IMR-90 (cell line): ENCODE measurements around the gene CARD14. TPM values are rescaled to one million over a fixed set of nuclear protein-coding genes. Genes with fewer than 3 reads are reported as not detected.

Experiments used
- ATAC-seq: fragments of 200-7000 bp; cut with Tn5 transposase; 2 replicates; pipeline ENCODE4 v1.9.1; 2020; ENCODE audit warnings: low read depth, mild to moderate bottlenecking, moderate library complexity
- BruUV-seq: library from RNA; stranded (reverse); fragments of 400-500 nt; replicated peaks from 2 replicates; lab custom pipeline; 2021; lab: Mats Ljungman, UMichigan
- CTCF ChIA-PET: fragments of 300-600 bp; formaldehyde crosslinking; extraction: SDS; loops from one replicate; lab custom pipeline; 2021; ENCODE audit warnings: antibody characterized with exemption; lab: Yijun Ruan, JAX
- POLR2A ChIA-PET: fragments of 300-600 bp; sonication (Branson Sonifier 250); formaldehyde crosslinking; loops from one replicate; lab custom pipeline; 2022; ENCODE audit warnings: antibody characterized with exemption; ENCODE audit not compliant: unreplicated experiment; lab: Charles Lee
- DNase-seq: peaks from one replicate; pipeline ENCODE4 v3.0.0; 2013
- H2AFZ ChIP-seq: replicated peaks from 2 replicates; pipeline ENCODE3; 2013; ENCODE audit warnings: low read length, mild to moderate bottlenecking; ENCODE audit not compliant: poor library complexity
- H2AK5ac ChIP-seq: 2 replicates; pipeline ENCODE4 v1.6.1; 2013; ENCODE audit warnings: low read depth, low read length, inconsistent platforms
- H2AK9ac ChIP-seq: replicated peaks from 2 replicates; pipeline ENCODE3; 2013; ENCODE audit warnings: mild to moderate bottlenecking, low read depth, low read length, moderate library complexity; ENCODE audit not compliant: poor library complexity
- H2BK120ac ChIP-seq: 2 replicates; pipeline ENCODE4 v1.6.1; 2013; ENCODE audit warnings: low read depth, low read length, inconsistent platforms
- H2BK15ac ChIP-seq: 3 replicates; pipeline ENCODE4 v1.6.1; 2013; ENCODE audit warnings: low read depth, low read length, inconsistent platforms
- H2BK20ac ChIP-seq: 2 replicates; pipeline ENCODE4 v1.6.1; 2013; ENCODE audit warnings: low read depth, mild to moderate bottlenecking, inconsistent platforms, low read length, moderate library complexity
- H2BK5ac ChIP-seq: 2 replicates; pipeline ENCODE4 v1.6.1; 2013; ENCODE audit warnings: mild to moderate bottlenecking, low read depth, low read length, inconsistent platforms; ENCODE audit not compliant: poor library complexity, severe bottlenecking
- H3K14ac ChIP-seq: replicated peaks from 2 replicates; pipeline ENCODE4 v1.6.1; 2013; ENCODE audit warnings: low read depth, low read length, inconsistent platforms
- H3K18ac ChIP-seq: 2 replicates; pipeline ENCODE4 v1.6.1; 2013; ENCODE audit warnings: low read depth, low read length, control low read depth
- H3K23ac ChIP-seq: 2 replicates; pipeline ENCODE4 v1.6.1; 2013; ENCODE audit warnings: low read depth, low read length, inconsistent platforms
- H3K27ac ChIP-seq: 2 replicates; pipeline ENCODE4 v1.5.1; 2013; ENCODE audit warnings: mild to moderate bottlenecking, control low read depth, low read length; ENCODE audit not compliant: insufficient read depth
- H3K27me3 ChIP-seq: 2 replicates; pipeline ENCODE4 v1.6.1; 2013; ENCODE audit warnings: low read length; ENCODE audit not compliant: control insufficient read depth, insufficient read depth
- H3K36me3 ChIP-seq: 2 replicates; pipeline ENCODE4 v1.6.1; 2013; ENCODE audit warnings: low read length, mixed read lengths; ENCODE audit not compliant: control insufficient read depth, insufficient read depth
- H3K4ac ChIP-seq: 2 replicates; pipeline ENCODE4 v1.6.1; 2013; ENCODE audit warnings: low read depth, low read length, inconsistent platforms
- H3K4me1 ChIP-seq: 2 replicates; pipeline ENCODE4 v1.6.1; 2013; ENCODE audit warnings: low read length, mixed read lengths; ENCODE audit not compliant: control insufficient read depth, insufficient read depth
- H3K4me2 ChIP-seq: 2 replicates; pipeline ENCODE4 v1.6.1; 2013; ENCODE audit warnings: low read depth, mild to moderate bottlenecking, control low read depth, low read length, moderate library complexity
- H3K4me3 ChIP-seq: 2 replicates; pipeline ENCODE4 v1.5.1; 2013; ENCODE audit warnings: low read depth, mild to moderate bottlenecking, control low read depth, low read length, moderate library complexity; ENCODE audit not compliant: insufficient read depth
- H3K56ac ChIP-seq: 2 replicates; pipeline ENCODE4 v1.6.1; 2013; ENCODE audit warnings: low read length, inconsistent platforms; ENCODE audit not compliant: insufficient read depth; ENCODE audit errors: extremely low read depth
- H3K79me1 ChIP-seq, 2 experiments: 2 replicates each; pipeline ENCODE4 v1.6.1; 2013; ENCODE audit warnings: low read length in 2 of 2, inconsistent platforms in 1 of 2, low read depth in 1 of 2
- H3K9ac ChIP-seq: 2 replicates; pipeline ENCODE4 v1.6.1; 2013; ENCODE audit warnings: low read depth, low read length, control low read depth
- H3K9me1 ChIP-seq: 2 replicates; pipeline ENCODE4 v1.6.1; 2013; ENCODE audit warnings: low read length, inconsistent platforms; ENCODE audit not compliant: insufficient read depth
- H3K9me3 ChIP-seq: 2 replicates; pipeline ENCODE4 v1.6.1; 2013; ENCODE audit warnings: low read length; ENCODE audit not compliant: control insufficient read depth, insufficient read depth
- H4K20me1 ChIP-seq: 2 replicates; pipeline ENCODE4 v1.6.1; 2013; ENCODE audit warnings: low read length, inconsistent platforms; ENCODE audit not compliant: insufficient read depth
- H4K5ac ChIP-seq: 2 replicates; pipeline ENCODE4 v1.6.1; 2013; ENCODE audit warnings: mild to moderate bottlenecking, low read depth, low read length, control low read depth
- H4K8ac ChIP-seq, 2 experiments: 2 replicates each; pipeline ENCODE4 v1.6.1; 2013; ENCODE audit warnings: low read depth in 2 of 2, low read length in 2 of 2, control low read depth in 1 of 2, inconsistent platforms in 1 of 2
- H4K91ac ChIP-seq: 2 replicates; pipeline ENCODE4 v1.6.1; 2013; ENCODE audit warnings: low read depth, low read length, inconsistent platforms; ENCODE audit not compliant: insufficient read depth
- BHLHE40 ChIP-seq: fragments of 150-350 bp; IDR thresholded peaks from 2 replicates; pipeline ENCODE4 v1.6.1; 2016; ENCODE audit warnings: mild to moderate bottlenecking, low read depth, low read length
- CEBPB ChIP-seq: IDR thresholded peaks from 2 replicates; pipeline ENCODE4 v1.6.1; 2012; ENCODE audit warnings: low read depth, low read length, improper control_type of control experiment
- CHD1 ChIP-seq: IDR thresholded peaks from 2 replicates; pipeline ENCODE4 v1.6.1; 2012; ENCODE audit warnings: low read depth, low read length, improper control_type of control experiment
- FOS ChIP-seq: fragments of 150-350 bp; IDR thresholded peaks from 2 replicates; pipeline ENCODE4 v1.6.1; 2016; ENCODE audit warnings: low read depth, low read length
- MAFK ChIP-seq: IDR thresholded peaks from 2 replicates; pipeline ENCODE4 v1.6.1; 2012; ENCODE audit warnings: low read depth, low read length, improper control_type of control experiment
- MAZ ChIP-seq: IDR thresholded peaks from 2 replicates; pipeline ENCODE4 v1.6.1; 2012; ENCODE audit warnings: low read depth, mild to moderate bottlenecking, low read length, improper control_type of control experiment, moderate library complexity, borderline replicate concordance
- MXI1 ChIP-seq: IDR thresholded peaks from 2 replicates; pipeline ENCODE4 v1.6.1; 2012; ENCODE audit warnings: low read depth, mild to moderate bottlenecking, low read length, moderate library complexity, borderline replicate concordance
- NFE2L2 ChIP-seq: fragments of 150-350 bp; IDR thresholded peaks from 2 replicates; pipeline ENCODE4 v1.6.1; 2016; ENCODE audit warnings: low read depth, mild to moderate bottlenecking, low read length
- POLR2A ChIP-seq: IDR thresholded peaks from 2 replicates; pipeline ENCODE4 v1.6.1; 2012; ENCODE audit warnings: mild to moderate bottlenecking, low read depth, low read length
- RAD21 ChIP-seq: IDR thresholded peaks from 2 replicates; pipeline ENCODE4 v1.6.1; 2012; ENCODE audit warnings: low read length, improper control_type of control experiment
- RFX5 ChIP-seq: IDR thresholded peaks from 2 replicates; pipeline ENCODE4 v1.8.0; 2012; ENCODE audit warnings: low read depth, mild to moderate bottlenecking, low read length, moderate library complexity
- SMC3 ChIP-seq: fragments of 150-350 bp; IDR thresholded peaks from 2 replicates; pipeline ENCODE4 v1.6.1; 2016; ENCODE audit warnings: low read depth, mild to moderate bottlenecking, antibody characterized with exemption, low read length, moderate library complexity
- WGBS, 2 experiments: methylation state at CpG; one replicate each; pipeline versions ENCODE4 v1.1.5 to v1.1.7; 2013; ENCODE audit warnings: missing lambda C conversion rate in 2 of 2; ENCODE audit not compliant: insufficient read length in 1 of 2; ENCODE audit errors: extremely low coverage in 2 of 2; 5-methylcytosine and 5-hydroxymethylcytosine counted together
- dilution Hi-C: fragments of 300-500 bp; cut with HindIII; formaldehyde crosslinking; loops from one replicate; pipeline ENCODE4 v1.14.3; 2018; ENCODE audit warnings: low sequenced_read_pairs; ENCODE audit not compliant: unreplicated experiment
- in situ Hi-C: fragments of 300-500 bp; cut with MboI; formaldehyde crosslinking; loops from 3 replicates; pipeline ENCODE4 v1.14.3; 2019; ENCODE audit warnings: low sequenced_read_pairs, inconsistent platforms, mixed read lengths
- intact Hi-C: fragments of 100-400 bp; cut with micrococcal nuclease; formaldehyde crosslinking; loops from 2 replicates; pipeline ENCODE4 v1.10.0; 2022
- polyA plus RNA-seq, 3 experiments: library from polyadenylated mRNA; depleted of rRNA; stranded (reverse); fragments of >200 nt; gene quantifications; 2 replicates each; pipeline ENCODE4 v1.2.3, GENCODE V29; 2012; ENCODE audit warnings: low replicate concordance in 1 of 3
- total RNA-seq: library from RNA; depleted of rRNA; stranded (reverse); fragments of >200 nt; gene quantifications from 2 replicates; pipeline ENCODE4 v1.2.3, GENCODE V29; 2012
- TF ChIP-seq, protein P1 (sequence below): fragments of 150-350 bp; IDR thresholded peaks from 2 replicates; pipeline ENCODE4 v1.6.1; 2017; ENCODE audit warnings: mild to moderate bottlenecking, antibody characterized with exemption, low read length, low read depth
- TF ChIP-seq, protein P2 (sequence below): conservative IDR thresholded peaks from 2 replicates; pipeline ENCODE4 v1.5.1; 2012; ENCODE audit warnings: mild to moderate bottlenecking, low read depth, low read length, improper control_type of control experiment
- TF ChIP-seq, protein P3 (sequence below): fragments of 150-350 bp; IDR thresholded peaks from 2 replicates; pipeline ENCODE4 v1.6.1; 2016; ENCODE audit warnings: low read depth, mild to moderate bottlenecking, low read length, moderate library complexity, borderline replicate concordance

CARD14 gene
- total and polyA plus RNA-seq, 2 of the 4 experiments (the other 2 are of a cell fraction), result not detected

DNA sequence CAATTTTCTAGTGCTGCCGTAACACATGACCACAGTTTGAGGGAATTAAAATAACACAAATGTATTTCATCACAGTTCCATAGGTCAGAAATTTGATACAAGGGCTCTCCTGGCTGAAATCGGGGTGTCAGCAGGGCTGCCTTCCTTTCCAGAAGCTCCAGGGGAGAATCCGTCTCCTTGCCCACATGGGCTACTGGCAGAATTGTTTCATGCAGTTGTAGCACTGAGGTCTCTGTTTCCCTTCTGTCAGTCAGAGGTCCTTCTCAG is 43.4 kb upstream of the CARD14 start (continued):
- TF ChIP-seq SMC3, result no peak
- no peak for TF ChIP-seq NFE2L2

DNA sequence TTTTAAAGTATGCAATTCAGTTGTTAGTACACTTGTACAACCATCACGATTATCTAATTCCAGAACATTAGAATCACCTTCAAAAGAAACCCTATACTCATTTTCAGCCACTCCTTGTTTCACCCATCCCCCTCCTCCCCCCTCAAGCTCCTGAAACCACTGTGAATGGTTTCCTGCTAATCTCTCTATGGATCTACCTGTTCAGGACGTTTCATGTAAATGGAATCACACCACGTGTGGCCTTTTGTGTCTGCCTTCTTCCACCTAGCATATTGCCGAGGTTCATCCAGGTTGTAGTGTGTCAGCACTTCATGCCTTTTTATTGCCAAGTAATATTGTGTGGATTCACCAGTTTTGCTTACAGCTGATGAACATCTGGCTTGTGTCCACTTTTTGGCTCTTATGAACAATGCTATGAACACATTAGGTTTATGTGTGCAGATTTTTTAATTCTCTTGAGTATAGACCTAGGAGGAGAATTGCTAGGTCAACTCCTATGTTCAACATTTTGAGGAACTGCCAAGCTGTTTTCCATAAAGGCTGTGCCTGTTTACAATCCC is 40.7 kb upstream of the CARD14 start:
- no peak overlapping the region for H3K18ac ChIP-seq
- dilution Hi-C loops, result no loop called here
- BruUV-seq, result no TSS peak
- CTCF ChIA-PET, result interaction anchor here (1.2 kb wide), 1 partner anchor 46 kb away, joined by 3 read pairs; no protein-coding TSS in a partner anchor
- no peak overlapping the region for H3K56ac ChIP-seq
- no peaks in the 10 kb centered on the region for H3K9me3 ChIP-seq
- H2BK15ac ChIP-seq, result no peak overlapping the region
- no peak overlapping the region for H3K27ac ChIP-seq
- no peaks in the 10 kb centered on the region for H3K79me1 ChIP-seq
- H3K4ac ChIP-seq, result no peak overlapping the region
- no peaks in the 10 kb centered on the region for H4K20me1 ChIP-seq
- H3K9ac ChIP-seq, result no peak overlapping the region
- H2BK5ac ChIP-seq, result no peak overlapping the region
- H4K91ac ChIP-seq, result no peak overlapping the region
- no peak overlapping the region for H2AFZ ChIP-seq
- 0 out of 2 replicates have a peak, but pooled peaks cover 2% of the 10 kb centered on the region for H3K27me3 ChIP-seq
- H2AK9ac ChIP-seq, result no peak overlapping the region
- POLR2A ChIA-PET, result no interaction called here
- H4K5ac ChIP-seq, result no peak overlapping the region
- DNase-seq, result no peak
- no peak overlapping the region for H2AK5ac ChIP-seq
- H3K4me3 ChIP-seq, result no peak overlapping the region
- in situ Hi-C loops, result no loop called here
- no peak overlapping the region for H2BK120ac ChIP-seq
- intact Hi-C loops, result no loop called here
- no peak overlapping the region for H3K14ac ChIP-seq
- H3K23ac ChIP-seq, result no peak overlapping the region
- peaks cover 6% of the 10 kb centered on the region for H3K4me1 ChIP-seq
- no peak for ATAC-seq
- H2BK20ac ChIP-seq, result no peak overlapping the region
- 40% methylated on average over 1 of the region's 4 CpGs; no CpG with 5 or more reads in 1 of the 2 experiments for WGBS, 2 experiments
- H4K8ac ChIP-seq, result no peak overlapping the region
- H3K4me2 ChIP-seq, result no peak overlapping the region
- peaks cover 4% of the 10 kb centered on the region; the same call in 1 of the 2 replicates for H3K9me1 ChIP-seq
- peaks cover 11% of the 10 kb centered on the region for H3K36me3 ChIP-seq
- TF ChIP-seq BHLHE40 (no peak), MAZ (no peak), RFX5 (no peak), CHD1 (no peak), SMC3 (no peak), MXI1 (no peak), RAD21 (no peak), FOS (no peak), NFE2L2 (no peak), POLR2A (no peak), CEBPB (no peak), MAFK (no peak)
- TF ChIP-seq, protein P1, sequence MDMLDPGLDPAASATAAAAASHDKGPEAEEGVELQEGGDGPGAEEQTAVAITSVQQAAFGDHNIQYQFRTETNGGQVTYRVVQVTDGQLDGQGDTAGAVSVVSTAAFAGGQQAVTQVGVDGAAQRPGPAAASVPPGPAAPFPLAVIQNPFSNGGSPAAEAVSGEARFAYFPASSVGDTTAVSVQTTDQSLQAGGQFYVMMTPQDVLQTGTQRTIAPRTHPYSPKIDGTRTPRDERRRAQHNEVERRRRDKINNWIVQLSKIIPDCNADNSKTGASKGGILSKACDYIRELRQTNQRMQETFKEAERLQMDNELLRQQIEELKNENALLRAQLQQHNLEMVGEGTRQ, result no peak
- TF ChIP-seq, protein P2, sequence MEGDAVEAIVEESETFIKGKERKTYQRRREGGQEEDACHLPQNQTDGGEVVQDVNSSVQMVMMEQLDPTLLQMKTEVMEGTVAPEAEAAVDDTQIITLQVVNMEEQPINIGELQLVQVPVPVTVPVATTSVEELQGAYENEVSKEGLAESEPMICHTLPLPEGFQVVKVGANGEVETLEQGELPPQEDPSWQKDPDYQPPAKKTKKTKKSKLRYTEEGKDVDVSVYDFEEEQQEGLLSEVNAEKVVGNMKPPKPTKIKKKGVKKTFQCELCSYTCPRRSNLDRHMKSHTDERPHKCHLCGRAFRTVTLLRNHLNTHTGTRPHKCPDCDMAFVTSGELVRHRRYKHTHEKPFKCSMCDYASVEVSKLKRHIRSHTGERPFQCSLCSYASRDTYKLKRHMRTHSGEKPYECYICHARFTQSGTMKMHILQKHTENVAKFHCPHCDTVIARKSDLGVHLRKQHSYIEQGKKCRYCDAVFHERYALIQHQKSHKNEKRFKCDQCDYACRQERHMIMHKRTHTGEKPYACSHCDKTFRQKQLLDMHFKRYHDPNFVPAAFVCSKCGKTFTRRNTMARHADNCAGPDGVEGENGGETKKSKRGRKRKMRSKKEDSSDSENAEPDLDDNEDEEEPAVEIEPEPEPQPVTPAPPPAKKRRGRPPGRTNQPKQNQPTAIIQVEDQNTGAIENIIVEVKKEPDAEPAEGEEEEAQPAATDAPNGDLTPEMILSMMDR, result no peak
- TF ChIP-seq, protein P3, sequence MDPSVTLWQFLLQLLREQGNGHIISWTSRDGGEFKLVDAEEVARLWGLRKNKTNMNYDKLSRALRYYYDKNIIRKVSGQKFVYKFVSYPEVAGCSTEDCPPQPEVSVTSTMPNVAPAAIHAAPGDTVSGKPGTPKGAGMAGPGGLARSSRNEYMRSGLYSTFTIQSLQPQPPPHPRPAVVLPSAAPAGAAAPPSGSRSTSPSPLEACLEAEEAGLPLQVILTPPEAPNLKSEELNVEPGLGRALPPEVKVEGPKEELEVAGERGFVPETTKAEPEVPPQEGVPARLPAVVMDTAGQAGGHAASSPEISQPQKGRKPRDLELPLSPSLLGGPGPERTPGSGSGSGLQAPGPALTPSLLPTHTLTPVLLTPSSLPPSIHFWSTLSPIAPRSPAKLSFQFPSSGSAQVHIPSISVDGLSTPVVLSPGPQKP, result no peak
